DND-41 (cell line): ENCODE measurements around the gene NHLRC4.

Source experiments
- ATAC-seq: fragments of 200-7000 bp; cut with Tn5 transposase; 3 replicates; pipeline ENCODE4 v1.9.1; 2021; ENCODE audit warnings: low read depth; ENCODE audit not compliant: insufficient read depth
- DNase-seq: peaks from one replicate; pipeline ENCODE4 v3.0.0-alpha.2; 2020
- H2AFZ ChIP-seq: 2 replicates; pipeline ENCODE4 v1.6.0; 2012; ENCODE audit warnings: low read depth, low read length
- H3K27ac ChIP-seq: 2 replicates; pipeline ENCODE4 v1.5.1; 2012; ENCODE audit warnings: low read length, inconsistent platforms
- H3K27me3 ChIP-seq: fragments of 200-600 bp; sonication (generic); 2 replicates; pipeline ENCODE4 v1.6.0; 2012; ENCODE audit warnings: low read length, mild to moderate bottlenecking, inconsistent platforms; ENCODE audit not compliant: insufficient read depth, poor library complexity
- H3K36me3 ChIP-seq: 2 replicates; pipeline ENCODE4 v1.5.1; 2012; ENCODE audit warnings: low read length, inconsistent platforms; ENCODE audit not compliant: insufficient read depth
- H3K4me1 ChIP-seq: 2 replicates; pipeline ENCODE4 v1.5.1; 2012; ENCODE audit warnings: mild to moderate bottlenecking, low read length; ENCODE audit not compliant: insufficient read depth
- H3K4me2 ChIP-seq: 2 replicates; pipeline ENCODE4 v1.6.0; 2012; ENCODE audit warnings: mild to moderate bottlenecking, moderate library complexity, low read length, inconsistent platforms; ENCODE audit not compliant: insufficient read depth
- H3K4me3 ChIP-seq, 2 experiments: fragments of 200-600 bp in 1 of 2; shearing (Covaris generic) in 1 of 2; 2 replicates each; pipeline ENCODE4 v1.5.1; 2012 to 2016; ENCODE audit warnings: inconsistent platforms in 2 of 2, low read length in 2 of 2, mild to moderate bottlenecking in 2 of 2, low read depth in 1 of 2, moderate library complexity in 1 of 2
- H3K79me2 ChIP-seq: 2 replicates; pipeline ENCODE4 v1.6.0; 2012; ENCODE audit warnings: low read length, inconsistent platforms; ENCODE audit not compliant: insufficient read depth
- H3K9ac ChIP-seq: 2 replicates; pipeline ENCODE4 v1.6.0; 2012; ENCODE audit warnings: low read depth, mild to moderate bottlenecking, inconsistent platforms, low read length, moderate library complexity
- H3K9me3 ChIP-seq: 2 replicates; pipeline ENCODE4 v1.5.1; 2012; ENCODE audit warnings: low read length, moderate library complexity, mild to moderate bottlenecking, inconsistent platforms; ENCODE audit not compliant: insufficient read depth, severe bottlenecking
- H4K20me1 ChIP-seq: 2 replicates; pipeline ENCODE4 v1.6.0; 2012; ENCODE audit warnings: low read length; ENCODE audit not compliant: insufficient read depth
- EZH2 ChIP-seq: IDR thresholded peaks from 3 replicates; pipeline ENCODE4 v1.6.1; 2012; ENCODE audit warnings: borderline replicate concordance, low read depth, mild to moderate bottlenecking, moderate library complexity, low read length, inconsistent platforms; ENCODE audit not compliant: severe bottlenecking
- TF ChIP-seq, protein P1 (sequence below): IDR thresholded peaks from 2 replicates; pipeline ENCODE4 v1.5.1; 2012; ENCODE audit warnings: borderline replicate concordance, low read length, moderate library complexity, mild to moderate bottlenecking; ENCODE audit not compliant: poor library complexity, severe bottlenecking; ENCODE audit errors: extremely low read depth

Gene NHLRC4

GRCh38 chr16:576197-576822 lies 9.5 kb downstream of the NHLRC4 start:
- no peak overlapping the region for H3K9ac ChIP-seq
- no peaks in the 10 kb centered on the region for H3K9me3 ChIP-seq
- no peak overlapping the region for H3K4me2 ChIP-seq
- TF ChIP-seq, protein P1, sequence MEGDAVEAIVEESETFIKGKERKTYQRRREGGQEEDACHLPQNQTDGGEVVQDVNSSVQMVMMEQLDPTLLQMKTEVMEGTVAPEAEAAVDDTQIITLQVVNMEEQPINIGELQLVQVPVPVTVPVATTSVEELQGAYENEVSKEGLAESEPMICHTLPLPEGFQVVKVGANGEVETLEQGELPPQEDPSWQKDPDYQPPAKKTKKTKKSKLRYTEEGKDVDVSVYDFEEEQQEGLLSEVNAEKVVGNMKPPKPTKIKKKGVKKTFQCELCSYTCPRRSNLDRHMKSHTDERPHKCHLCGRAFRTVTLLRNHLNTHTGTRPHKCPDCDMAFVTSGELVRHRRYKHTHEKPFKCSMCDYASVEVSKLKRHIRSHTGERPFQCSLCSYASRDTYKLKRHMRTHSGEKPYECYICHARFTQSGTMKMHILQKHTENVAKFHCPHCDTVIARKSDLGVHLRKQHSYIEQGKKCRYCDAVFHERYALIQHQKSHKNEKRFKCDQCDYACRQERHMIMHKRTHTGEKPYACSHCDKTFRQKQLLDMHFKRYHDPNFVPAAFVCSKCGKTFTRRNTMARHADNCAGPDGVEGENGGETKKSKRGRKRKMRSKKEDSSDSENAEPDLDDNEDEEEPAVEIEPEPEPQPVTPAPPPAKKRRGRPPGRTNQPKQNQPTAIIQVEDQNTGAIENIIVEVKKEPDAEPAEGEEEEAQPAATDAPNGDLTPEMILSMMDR = no peak
- no peak for TF ChIP-seq EZH2
- H3K4me1 ChIP-seq = peaks cover 7% of the 10 kb centered on the region
- H3K27me3 ChIP-seq = no peaks in the 10 kb centered on the region
- DNase-seq (no peak), ATAC-seq (no peak)
- peaks cover 25% of the 10 kb centered on the region for H4K20me1 ChIP-seq
- 0 out of 2 replicates have a peak overlapping the region, but pooled peaks have one; percentile 44 for H3K27ac ChIP-seq
- peaks cover 19% of the 10 kb centered on the region for H3K79me2 ChIP-seq
- H3K4me3 ChIP-seq = no peak overlapping the region
- H3K36me3 ChIP-seq = peaks cover 61% of the 10 kb centered on the region
- H2AFZ ChIP-seq = no peak overlapping the region

GRCh38 chr16:576823-577201 lies 10.0 kb downstream of the NHLRC4 start:
- Histone ChIP-seq H3K79me2 (peaks cover 14% of the 10 kb centered on the region), H3K9ac (no peak overlapping the region), H4K20me1 (peaks cover 21% of the 10 kb centered on the region), H3K9me3 (no peaks in the 10 kb centered on the region), H3K4me3 (no peak overlapping the region), H2AFZ (no peak overlapping the region), H3K27me3 (no peaks in the 10 kb centered on the region), H3K36me3 (peaks cover 60% of the 10 kb centered on the region), H3K27ac (0 out of 2 replicates have a peak overlapping the region, but pooled peaks have one; percentile 44), H3K4me2 (no peak overlapping the region), H3K4me1 (0 out of 2 replicates have a peak, but pooled peaks cover 4% of the 10 kb centered on the region)
- TF ChIP-seq, protein P1 = no peak
- no peak for TF ChIP-seq EZH2
- ATAC-seq (peak; percentile 36; the same call in 1 of the 3 replicates), DNase-seq (peak; percentile 21)

DNA sequence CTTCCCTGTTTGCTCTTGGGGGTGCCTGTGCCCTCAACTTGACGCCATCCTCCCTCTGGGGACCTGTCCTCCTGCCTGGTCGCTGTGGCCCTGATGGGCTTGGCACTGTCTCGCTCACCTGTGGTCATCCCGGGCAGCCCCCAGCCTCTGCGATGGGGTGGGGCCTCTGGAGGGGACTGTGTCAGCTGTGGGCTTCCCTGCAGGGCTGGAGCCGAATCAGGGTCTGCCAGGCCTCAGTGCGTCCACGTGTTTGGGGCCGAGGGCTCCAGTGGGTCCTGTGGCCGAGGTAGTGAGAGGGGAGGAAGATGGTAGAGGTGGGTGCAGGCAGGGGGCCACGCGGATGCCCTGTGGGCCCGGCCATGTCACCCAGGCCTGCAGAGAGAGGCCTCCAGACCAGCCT lies 11.0 kb downstream of the NHLRC4 start:
- Histone ChIP-seq H3K4me3 (no peak overlapping the region), H3K9ac (no peak overlapping the region), H3K27me3 (no peaks in the 10 kb centered on the region), H3K79me2 (peaks cover 4% of the 10 kb centered on the region; the same call in 1 of the 2 replicates), H3K36me3 (peaks cover 53% of the 10 kb centered on the region), H3K9me3 (no peaks in the 10 kb centered on the region), H2AFZ (no peak overlapping the region), H3K4me2 (no peak overlapping the region), H4K20me1 (peaks cover 13% of the 10 kb centered on the region), H3K4me1 (no peaks in the 10 kb centered on the region), H3K27ac (no peak overlapping the region)
- DNase-seq = no peak
- TF ChIP-seq EZH2 = no peak
- TF ChIP-seq, protein P1 = no peak
- no peak for ATAC-seq
